Esophagus muscularis mucosa (tissue), 4 donors: ENCODE results near the gene OTOF. TPM values are rescaled to one million over a fixed set of nuclear protein-coding genes. Genes with fewer than 3 reads are reported as not detected.

Experiments
- DNase-seq: peaks from one replicate; pipeline ENCODE4 v3.0.0-alpha.2; 2017; ENCODE audit errors: extremely low spot score
- H3K27ac ChIP-seq, 4 donors: fragments of 200-600 bp; sonication (generic); replicated peaks in 1 of 4; 1 replicate in 3 of 4; 2 replicates in 1 of 4; pipeline ENCODE4 v1.5.1; 2016 to 2019; ENCODE audit warnings: mild to moderate bottlenecking in 1 of 4
- H3K27me3 ChIP-seq, 4 donors: fragments of 200-600 bp; sonication (generic); one replicate each; pipeline versions ENCODE4 v1.5.1 to v1.6.0; 2016 to 2019
- H3K36me3 ChIP-seq, 4 donors: fragments of 200-600 bp; sonication (generic); one replicate each; pipeline ENCODE4 v1.5.1; 2016 to 2019
- H3K4me1 ChIP-seq, 4 donors: fragments of 200-600 bp; sonication (generic); one replicate each; pipeline ENCODE4 v1.5.1; 2016 to 2019
- H3K4me3 ChIP-seq, 4 donors: fragments of 200-600 bp; sonication (generic); 1 replicate in 2 of 4; 2 replicates in 2 of 4; pipeline ENCODE4 v1.5.1; 2016 to 2019; ENCODE audit warnings: mild to moderate bottlenecking in 4 of 4, moderate library complexity in 1 of 4
- H3K9me3 ChIP-seq, 4 donors: fragments of 200-600 bp; sonication (generic); 1 replicate in 3 of 4; 2 replicates in 1 of 4; pipeline ENCODE4 v1.5.1; 2016 to 2019
- CTCF ChIP-seq, 3 experiments: fragments of 200-600 bp in 2 of 3; fragments of 450-650 bp in 1 of 3; sonication (generic) in 2 of 3; IDR thresholded peaks; one replicate each; pipeline ENCODE4 v1.5.1; 2017 to 2019; ENCODE audit warnings: antibody characterized with exemption in 3 of 3, mild to moderate bottlenecking in 2 of 3, moderate library complexity in 1 of 3
- EP300 ChIP-seq: sonication (generic); formaldehyde crosslinking; IDR thresholded peaks from one replicate; pipeline ENCODE4 v1.6.1; 2017; ENCODE audit warnings: antibody characterized with exemption
- POLR2A ChIP-seq: fragments of 450-650 bp; IDR thresholded peaks from one replicate; pipeline ENCODE4 v1.6.1; 2017; ENCODE audit warnings: antibody characterized with exemption, moderate library complexity, mild to moderate bottlenecking, low read depth
- POLR2AphosphoS5 ChIP-seq, 2 donors: sonication (generic); formaldehyde crosslinking; IDR thresholded peaks; one replicate each; pipeline ENCODE4 v1.6.1; 2017; ENCODE audit warnings: antibody characterized with exemption in 2 of 2
- WGBS: methylation state at CpG from one replicate; pipeline ENCODE4 v1.1.5; 2018; 5-methylcytosine and 5-hydroxymethylcytosine counted together
- intact Hi-C: fragments of 100-400 bp; cut with DNase I; formaldehyde crosslinking; loops from one replicate; pipeline ENCODE4 v1.15.1; 2023
- total RNA-seq, 4 donors: library from RNA; depleted of rRNA; stranded (reverse); fragments of >200 nt; gene quantifications; one replicate each; pipeline versions ENCODE4 v1.1.0 to v1.2.1, GENCODE V29; 2016

The OTOF gene
- total RNA-seq, 4 donors from 2014 or later: 0.13 to 1.5 (median 0.38) TPM

- no peak overlapping the region for H3K27ac ChIP-seq
- no peak for DNase-seq
- WGBS: 98% methylated on average over 8 of the region's 10 CpGs
- TF ChIP-seq POLR2A: no peak
- TF ChIP-seq CTCF (IDR thresholded peaks at IDR 0.05): no peak
- no peak for TF ChIP-seq EP300
- no peak for TF ChIP-seq POLR2AphosphoS5 (IDR thresholded peaks at IDR 0.05)
- H3K4me3 ChIP-seq: no peak overlapping the region
- intact Hi-C loops: no loop called here
- no peaks in the 10 kb centered on the region for H3K36me3 ChIP-seq
- no peaks in the 10 kb centered on the region for H3K9me3 ChIP-seq
- peaks cover 0 to 5% (median 0%) of the 10 kb centered on the region in 4 donors for H3K4me1 ChIP-seq
- no peaks in the 10 kb centered on the region for H3K27me3 ChIP-seq
Observed at GRCh38 chr2:26456440-26457250, 21.3 kb downstream of the OTOF start.

GRCh38 chr2:26455670-26456439 is 22.1 kb downstream of the OTOF start:
- Histone ChIP-seq H3K9me3 (no peaks in the 10 kb centered on the region), H3K4me3 (no peak overlapping the region), H3K27me3 (no peaks in the 10 kb centered on the region), H3K36me3 (no peaks in the 10 kb centered on the region), H3K27ac (no peak overlapping the region), H3K4me1 (peaks cover 0 to 5% (median 0%) of the 10 kb centered on the region in 4 donors)
- intact Hi-C loops: no loop called here
- DNase-seq: no peak
- WGBS: 76% methylated on average over 17 of the region's 18 CpGs
- TF ChIP-seq POLR2A: no peak
- TF ChIP-seq EP300: no peak
- TF ChIP-seq POLR2AphosphoS5 (IDR thresholded peaks at IDR 0.05): no peak
- TF ChIP-seq CTCF (IDR thresholded peaks at IDR 0.05): no peak

GRCh38 chr2:26455037-26455669 is 22.8 kb downstream of the OTOF start:
- no peak overlapping the region for H3K4me3 ChIP-seq
- TF ChIP-seq EP300 (no peak), POLR2A (no peak), POLR2AphosphoS5 (IDR thresholded peaks at IDR 0.05) (no peak), CTCF (IDR thresholded peaks at IDR 0.05) (no peak)
- WGBS: 70% methylated on average over 9 of the region's 11 CpGs
- DNase-seq: no peak
- peaks cover 0 to 5% (median 0%) of the 10 kb centered on the region in 4 donors for H3K4me1 ChIP-seq
- intact Hi-C loops: no loop called here
- H3K27me3 ChIP-seq: peaks cover 0 to under 1% (median 0%) of the 10 kb centered on the region in 4 donors
- no peak overlapping the region for H3K27ac ChIP-seq
- no peaks in the 10 kb centered on the region for H3K9me3 ChIP-seq
- no peaks in the 10 kb centered on the region for H3K36me3 ChIP-seq

GRCh38 chr2:26454561-26455001 is 23.3 kb downstream of the OTOF start:
- intact Hi-C loops: no loop called here
- no peak for DNase-seq
- H3K4me1 ChIP-seq: peaks cover 0 to 5% (median 0%) of the 10 kb centered on the region in 4 donors
- peaks cover 0 to 5% (median 0%) of the 10 kb centered on the region in 4 donors for H3K27me3 ChIP-seq
- TF ChIP-seq POLR2AphosphoS5 (IDR thresholded peaks at IDR 0.05): no peak
- no peak for TF ChIP-seq POLR2A
- TF ChIP-seq EP300: no peak
- TF ChIP-seq CTCF (IDR thresholded peaks at IDR 0.05): no peak
- H3K27ac ChIP-seq: no peak overlapping the region
- no peaks in the 10 kb centered on the region for H3K36me3 ChIP-seq
- no peak overlapping the region for H3K4me3 ChIP-seq
- WGBS: 96% methylated on average over 8 of the region's 10 CpGs
- no peaks in the 10 kb centered on the region for H3K9me3 ChIP-seq
